HG03196 (cell line): Measurements from ENCODE around the gene TDRKH.

Experiments used
- ATAC-seq: cut with Tn5 transposase; IDR thresholded peaks from one replicate; pipeline ENCODE4 v1.9.1; 2021; ENCODE audit not compliant: unreplicated experiment

The TDRKH gene

GRCh38 chr1:151825204-151825603 lies 34.9 kb upstream of the TDRKH start:
- ATAC-seq = no peak

DNA sequence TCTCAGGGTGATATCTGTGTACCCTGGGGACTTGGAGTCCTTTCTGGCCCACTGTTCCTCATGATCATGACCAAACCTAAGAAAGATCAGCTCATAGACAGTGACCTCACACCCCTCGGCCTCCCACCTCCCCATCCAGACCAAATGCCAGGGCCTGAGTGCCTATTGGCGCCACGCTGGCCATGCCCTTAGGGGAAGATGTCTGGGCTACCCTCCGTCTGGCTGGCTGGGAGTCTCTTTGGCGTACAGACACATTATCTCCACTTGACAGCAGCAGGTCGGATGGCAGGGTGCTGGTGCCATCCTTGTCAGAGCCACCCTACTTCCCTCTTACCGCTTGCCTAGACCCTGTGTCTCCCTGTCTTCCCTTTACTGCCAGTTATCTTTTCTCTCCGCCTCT lies 32.9 kb upstream of the TDRKH start:
- no peak for ATAC-seq

- ATAC-seq = no peak
Measured at GRCh38 chr1:151822404-151822803, 32.1 kb upstream of the TDRKH start.

GRCh38 chr1:151820940-151821339 lies 30.6 kb upstream of the TDRKH start:
- no peak for ATAC-seq

- no peak for ATAC-seq
Measured at GRCh38 chr1:151819976-151820623, 29.8 kb upstream of the TDRKH start.

DNA sequence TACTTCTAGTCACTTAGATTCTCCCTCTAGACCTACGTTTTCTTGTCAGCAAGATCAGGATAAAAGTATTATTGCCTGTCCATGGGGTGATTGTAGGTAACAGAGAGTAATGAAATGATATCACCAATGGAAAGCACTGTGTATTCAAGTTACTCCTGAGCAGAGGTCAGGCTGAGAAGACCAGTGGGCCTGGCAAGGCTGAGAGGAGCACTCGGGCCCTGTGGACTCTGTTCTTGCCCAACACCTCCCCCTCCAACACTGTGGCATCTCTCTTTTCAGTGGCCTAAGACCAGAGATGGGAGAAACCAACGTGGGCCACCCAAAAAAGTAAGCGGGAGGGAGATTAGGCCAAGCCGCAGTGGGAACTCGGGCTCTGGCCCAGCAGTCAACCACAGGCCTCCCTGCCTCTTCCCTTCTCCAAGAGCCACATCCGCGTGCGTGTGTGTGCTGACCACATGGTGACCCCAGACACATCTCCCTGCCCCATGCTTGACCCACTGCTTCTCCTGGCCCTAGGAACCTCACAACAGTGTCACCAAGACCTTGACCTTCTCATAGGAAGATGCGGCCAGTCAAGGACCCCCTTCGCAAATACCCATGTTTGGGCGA lies 29.0 kb upstream of the TDRKH start:
- no peak for ATAC-seq

DNA sequence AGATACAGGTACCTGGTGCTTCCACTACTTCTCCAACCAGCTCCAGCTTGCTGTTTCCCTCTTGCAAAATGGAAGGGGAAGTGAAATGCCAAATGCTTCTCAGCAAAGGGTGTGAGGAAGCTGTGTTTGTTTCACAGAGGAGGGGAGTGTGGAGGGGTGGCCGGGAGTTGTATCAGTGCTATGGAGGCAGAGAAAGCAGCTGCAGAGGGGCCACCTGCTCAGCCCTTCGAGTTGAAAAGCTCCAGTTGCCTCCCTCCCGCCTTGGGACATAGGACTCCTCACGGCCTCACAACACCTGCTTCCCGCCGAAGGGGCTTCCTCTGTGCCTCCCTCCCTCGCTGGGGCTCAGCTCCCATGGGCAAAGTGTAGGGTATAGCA lies 27.0 kb upstream of the TDRKH start:
- ATAC-seq = no peak

DNA sequence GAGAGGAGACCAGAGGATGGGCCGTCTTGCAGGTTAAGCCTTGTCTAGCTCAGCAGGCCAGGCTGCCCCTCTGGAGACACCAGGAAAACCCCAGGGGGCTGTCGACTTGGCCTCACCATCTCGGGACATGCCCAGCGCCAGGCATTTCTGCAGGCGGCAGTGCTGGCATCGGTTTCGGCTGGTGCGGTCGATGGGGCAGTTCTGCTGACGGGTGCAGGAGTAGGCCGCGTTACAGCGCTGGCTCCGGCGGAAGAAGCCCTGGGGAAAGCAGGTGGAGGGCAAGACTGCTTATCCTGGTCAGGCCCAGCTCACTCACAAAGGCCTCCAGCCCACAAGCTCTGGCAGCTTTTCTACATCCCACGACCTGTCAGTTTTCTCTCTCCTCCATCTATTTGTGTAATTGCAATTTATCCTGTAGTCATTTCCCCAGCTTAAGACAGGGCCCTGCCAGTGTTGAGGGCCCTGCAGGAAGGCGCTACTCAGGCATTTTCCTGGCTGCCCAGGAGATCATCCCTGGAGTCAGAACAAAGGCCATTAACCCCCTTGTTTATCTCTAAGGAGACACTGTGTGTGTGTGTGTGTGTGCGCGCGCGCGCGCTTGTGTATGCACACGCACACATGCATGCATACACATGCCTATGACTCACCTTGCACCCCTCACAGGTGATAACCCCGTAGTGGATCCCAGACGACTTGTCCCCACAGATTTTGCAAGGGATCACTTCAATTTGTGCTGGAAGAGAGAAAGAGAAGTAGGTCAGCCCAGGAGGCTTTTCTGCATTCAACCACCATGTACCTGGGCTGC lies 26.4 kb upstream of the TDRKH start:
- no peak for ATAC-seq

DNA sequence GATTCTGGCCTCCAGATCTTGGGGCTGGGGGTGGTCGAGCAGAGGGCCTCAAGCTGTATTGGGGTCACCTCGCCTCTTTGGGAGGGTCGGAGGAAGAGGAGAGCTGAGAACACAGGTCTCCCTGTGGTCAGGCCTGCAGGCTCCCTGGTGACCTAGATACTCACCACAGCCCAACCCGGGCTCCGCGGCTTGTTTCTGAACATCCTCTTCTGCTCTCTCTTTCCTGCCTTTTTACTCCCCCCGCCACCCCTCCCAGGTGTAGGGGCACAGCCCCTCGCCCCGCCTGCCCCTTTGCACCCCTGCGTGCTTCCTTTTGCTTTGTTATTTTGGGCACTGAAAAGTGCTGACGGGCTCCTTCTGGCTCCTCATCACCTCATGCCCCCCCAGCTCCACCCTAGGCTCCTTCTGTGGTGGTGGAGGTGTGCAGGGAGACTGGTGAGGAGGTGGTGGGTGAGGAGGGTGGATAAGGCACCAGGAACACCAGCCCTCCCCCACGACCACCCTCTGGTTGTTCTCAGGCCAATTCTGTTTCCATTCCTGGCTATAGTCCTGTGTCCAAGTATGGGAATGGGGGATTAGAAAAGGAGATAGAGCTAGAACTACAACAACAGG lies 25.5 kb upstream of the TDRKH start:
- ATAC-seq = no peak

DNA sequence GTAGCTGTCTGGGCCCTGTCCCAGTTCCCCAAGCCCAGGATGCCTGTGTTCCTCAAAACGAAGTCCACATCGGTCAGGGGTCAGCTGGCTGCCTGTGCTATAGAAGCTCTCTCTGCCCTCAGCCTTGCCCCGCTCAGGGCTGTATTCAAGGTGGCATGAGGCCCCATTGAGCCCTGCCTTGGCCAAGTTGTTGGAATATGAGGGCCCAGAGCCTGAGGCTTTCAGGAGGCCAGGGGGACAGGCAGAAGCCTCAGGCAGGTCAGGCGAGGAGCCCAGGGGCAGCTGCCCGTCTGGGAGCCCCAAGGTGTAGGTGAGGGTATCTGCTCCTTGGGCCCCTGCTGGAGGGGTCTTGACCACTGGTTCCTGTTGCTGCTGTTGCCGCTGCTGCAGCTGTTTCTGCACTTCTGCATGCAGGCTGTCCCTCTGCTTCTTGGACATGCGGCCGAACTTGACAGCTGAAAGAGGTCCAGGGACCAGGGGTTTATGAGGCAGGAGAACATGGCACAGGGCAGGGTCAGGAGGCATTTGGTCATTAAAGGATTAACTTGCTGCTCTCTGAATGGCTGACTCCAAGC lies 24.8 kb upstream of the TDRKH start:
- no peak for ATAC-seq

GRCh38 chr1:151814426-151814825 lies 24.1 kb upstream of the TDRKH start:
- ATAC-seq = no peak

- no peak for ATAC-seq
Measured at GRCh38 chr1:151813271-151813977, 23.1 kb upstream of the TDRKH start.

DNA sequence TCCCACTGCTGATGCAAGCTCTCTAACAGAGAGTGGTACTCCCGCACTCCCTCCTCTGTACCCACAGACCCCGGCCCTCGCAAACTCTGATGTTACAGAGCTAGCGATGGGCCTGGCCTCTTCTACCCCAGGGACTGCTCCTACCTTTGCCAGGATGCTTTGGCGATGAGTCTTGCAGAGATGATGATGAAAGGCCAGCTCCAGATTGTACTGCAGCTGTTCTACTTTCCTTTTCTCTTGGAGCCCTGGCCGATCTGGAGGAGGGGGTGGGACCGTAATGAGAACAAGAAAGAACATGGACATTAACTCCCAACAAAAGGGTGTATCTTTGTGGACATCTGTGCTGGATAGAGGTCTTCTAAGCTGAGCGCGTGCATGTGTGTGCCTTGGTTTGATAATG lies 20.9 kb upstream of the TDRKH start:
- ATAC-seq = no peak

- ATAC-seq = no peak
Measured at GRCh38 chr1:151809985-151810556, 19.8 kb upstream of the TDRKH start.

DNA sequence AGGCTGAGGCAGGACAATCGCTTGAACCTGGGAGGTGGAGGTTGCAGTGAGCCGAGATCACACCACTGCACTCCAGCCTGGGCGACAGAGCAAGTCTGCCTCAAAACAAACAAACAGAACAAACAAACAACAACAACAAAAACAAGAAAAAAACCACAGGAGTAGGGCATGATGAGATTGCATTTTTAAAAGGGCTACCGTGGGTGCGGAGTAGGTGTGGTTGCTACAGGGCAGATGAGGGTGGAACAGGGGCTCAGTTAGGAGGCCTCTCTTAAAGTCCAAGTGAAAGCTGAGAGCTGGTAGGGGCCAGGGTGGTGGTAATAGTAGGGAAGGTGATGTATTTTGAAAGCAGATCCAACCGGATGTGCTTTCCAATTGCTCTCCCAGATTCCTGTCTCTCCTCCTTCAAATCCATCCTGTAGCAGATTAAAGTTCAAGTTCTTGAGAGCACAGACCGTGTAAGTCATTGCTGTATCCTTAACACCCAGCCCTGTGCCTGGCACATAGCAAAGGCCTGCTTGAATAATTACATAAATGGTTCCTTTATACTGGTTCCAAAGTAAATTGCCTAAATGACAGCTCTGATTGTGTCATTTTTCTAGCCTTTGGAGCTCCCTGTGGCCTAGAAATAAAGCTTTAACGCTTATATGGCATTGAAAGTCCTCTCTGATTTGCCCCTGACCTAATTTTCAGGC lies 19.1 kb upstream of the TDRKH start:
- no peak for ATAC-seq

GRCh38 chr1:151807766-151808165 lies 17.5 kb upstream of the TDRKH start:
- no peak for ATAC-seq

DNA sequence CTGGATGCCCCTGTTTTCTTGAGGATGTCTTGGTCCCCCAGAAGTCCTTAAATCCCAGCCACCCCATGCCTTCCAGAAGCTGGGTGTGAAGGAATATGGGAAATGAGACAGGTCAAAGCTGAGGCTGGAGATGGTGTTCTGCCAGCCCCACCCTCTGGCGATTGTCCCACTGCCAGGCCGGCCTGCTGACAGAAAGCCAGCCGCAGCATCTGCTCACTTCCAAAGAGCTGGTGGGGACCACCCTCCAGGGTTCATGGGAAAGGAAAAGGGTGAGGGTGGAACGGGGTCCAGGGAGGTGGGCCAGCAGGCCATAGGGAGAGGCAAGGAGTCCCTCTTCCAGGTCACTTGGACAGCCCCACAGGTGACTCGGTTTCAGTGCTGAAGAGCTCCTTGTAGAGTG lies 16.8 kb upstream of the TDRKH start:
- no peak for ATAC-seq

- no peak for ATAC-seq
Measured at GRCh38 chr1:151806170-151806569, 15.9 kb upstream of the TDRKH start.

DNA sequence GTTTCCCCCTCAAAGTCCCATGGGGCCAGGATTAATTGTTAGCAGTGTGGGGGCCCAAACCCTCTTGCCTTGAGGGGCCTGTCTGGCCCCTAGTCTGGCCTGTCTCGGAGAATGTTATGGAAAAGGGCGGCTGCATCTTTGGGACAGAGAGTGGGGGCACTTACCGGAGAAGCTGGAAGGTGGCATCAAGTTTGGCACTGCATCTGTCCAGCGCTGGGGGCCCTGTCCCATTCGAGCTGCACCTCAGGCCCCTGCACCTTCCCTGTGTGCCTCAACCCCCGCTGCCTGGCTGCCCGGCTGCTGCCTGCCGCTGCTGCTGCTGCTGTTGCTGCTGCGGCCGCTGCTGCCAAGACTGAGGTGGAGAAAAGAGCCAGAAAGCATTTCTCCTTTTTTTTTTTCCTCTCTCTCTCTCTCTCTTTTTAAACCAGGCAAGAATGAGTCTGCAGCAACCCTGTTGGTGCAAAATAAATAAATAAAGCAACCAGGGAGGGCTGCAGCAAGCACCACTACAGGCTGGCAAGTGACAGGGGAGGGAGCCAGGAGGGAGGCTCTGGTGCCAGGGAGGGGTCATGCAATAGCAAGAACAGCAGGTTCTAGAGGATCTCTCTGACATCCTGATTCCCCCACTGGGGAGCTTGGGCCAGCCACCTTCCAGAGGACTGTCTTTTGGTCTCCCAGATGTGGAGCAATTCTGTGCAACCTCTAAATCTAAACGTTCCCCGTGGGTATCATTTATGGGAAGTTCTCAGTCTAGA lies 14.9 kb upstream of the TDRKH start, which contains the start of gene LINGO4:
Gene LINGO4 (minus strand): TSS at position 354 of the 755 bp plus-strand sequence. CDS start 2,715 bp downstream, outside the sequence.
- no peak for ATAC-seq
